HG03159 (cell line): Measurements from ENCODE around the gene PRDM13.
"Not testable (repeated sequence)": the region's sequence is repeated elsewhere in the genome, so short reads cannot be mapped to it uniquely, and the experiment has no call there.

Experiments
- ATAC-seq: cut with Tn5 transposase; IDR thresholded peaks from one replicate; pipeline ENCODE4 v1.9.1; 2021; ENCODE audit warnings: mild to moderate bottlenecking, moderate library complexity; ENCODE audit not compliant: unreplicated experiment

PRDM13 gene

DNA sequence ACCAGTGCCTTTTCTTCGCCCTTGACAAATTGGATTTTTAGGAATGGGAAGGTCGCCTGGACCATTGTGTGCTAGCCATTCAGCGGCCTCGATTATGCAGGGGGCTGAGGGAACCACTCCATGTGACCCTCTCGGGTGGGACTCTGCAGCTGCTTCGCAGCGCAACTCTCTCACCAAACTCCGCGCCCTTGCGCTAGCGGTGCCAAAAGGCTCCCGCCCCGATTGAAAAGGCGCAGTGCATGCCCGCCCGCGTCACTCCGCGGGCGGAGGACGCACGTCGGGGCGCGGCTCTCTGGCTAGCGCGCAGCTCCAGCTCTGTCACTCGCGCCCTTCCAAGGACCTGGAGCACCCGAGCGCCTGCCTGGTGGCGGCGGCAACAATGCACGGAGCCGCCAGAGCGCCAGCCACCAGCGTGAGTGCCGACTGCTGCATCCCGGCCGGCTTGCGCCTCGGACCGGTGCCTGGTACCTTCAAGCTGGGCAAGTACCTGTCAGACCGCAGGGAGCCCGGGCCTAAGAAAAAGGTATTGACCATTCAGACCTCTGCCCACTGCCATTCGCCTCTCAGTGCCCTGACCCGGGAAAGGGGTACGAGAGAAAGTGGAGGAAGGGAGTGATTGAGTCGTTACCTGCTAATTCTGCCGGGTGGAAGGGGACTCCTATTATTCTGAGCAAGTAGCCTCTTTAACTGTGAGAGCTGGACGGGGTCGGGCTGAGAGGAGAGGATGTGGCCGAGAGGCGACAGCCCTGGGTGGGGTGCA, at the start of gene PRDM13:
TSS of gene PRDM13 (plus strand) at position 178 of the 760 bp plus-strand sequence. CDS start at position 380, 202 bp downstream.
- ATAC-seq: no peak

- ATAC-seq: no peak
Measured at GRCh38 chr6:99559057-99559456, 47.6 kb upstream of the PRDM13 start.

GRCh38 chr6:99560668-99561067, 46.0 kb upstream of the PRDM13 start:
- no peak for ATAC-seq

DNA sequence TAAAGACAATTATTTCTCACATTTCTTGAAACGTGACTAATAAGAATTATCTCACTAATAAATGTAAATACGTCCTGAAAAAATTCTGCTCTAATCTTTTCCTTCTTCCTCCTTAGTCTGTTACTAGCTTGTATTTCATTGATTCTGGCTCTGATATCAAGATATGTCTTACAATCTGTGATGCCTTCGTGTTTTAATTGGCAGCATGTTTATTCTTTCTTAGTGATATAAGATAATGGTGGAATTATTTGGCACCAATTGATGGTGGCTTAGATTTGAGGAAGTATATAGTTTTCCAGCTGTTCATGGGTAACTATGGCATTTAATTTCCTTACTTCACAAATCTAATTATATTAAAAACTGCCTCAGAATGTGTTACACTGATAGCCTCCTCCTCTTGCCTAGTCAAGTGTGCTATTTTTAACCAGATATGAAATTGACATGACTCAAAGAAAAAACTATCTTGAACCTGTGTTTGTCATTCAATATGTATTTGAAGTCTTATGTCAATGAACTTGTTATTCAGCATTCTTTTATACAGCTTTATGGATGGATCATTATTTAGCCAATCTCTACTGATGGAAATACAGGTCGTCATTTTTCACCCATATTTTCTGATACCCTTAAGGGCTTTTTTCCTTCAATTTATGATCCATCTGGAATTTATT, 43.4 kb upstream of the PRDM13 start:
- no peak for ATAC-seq

DNA sequence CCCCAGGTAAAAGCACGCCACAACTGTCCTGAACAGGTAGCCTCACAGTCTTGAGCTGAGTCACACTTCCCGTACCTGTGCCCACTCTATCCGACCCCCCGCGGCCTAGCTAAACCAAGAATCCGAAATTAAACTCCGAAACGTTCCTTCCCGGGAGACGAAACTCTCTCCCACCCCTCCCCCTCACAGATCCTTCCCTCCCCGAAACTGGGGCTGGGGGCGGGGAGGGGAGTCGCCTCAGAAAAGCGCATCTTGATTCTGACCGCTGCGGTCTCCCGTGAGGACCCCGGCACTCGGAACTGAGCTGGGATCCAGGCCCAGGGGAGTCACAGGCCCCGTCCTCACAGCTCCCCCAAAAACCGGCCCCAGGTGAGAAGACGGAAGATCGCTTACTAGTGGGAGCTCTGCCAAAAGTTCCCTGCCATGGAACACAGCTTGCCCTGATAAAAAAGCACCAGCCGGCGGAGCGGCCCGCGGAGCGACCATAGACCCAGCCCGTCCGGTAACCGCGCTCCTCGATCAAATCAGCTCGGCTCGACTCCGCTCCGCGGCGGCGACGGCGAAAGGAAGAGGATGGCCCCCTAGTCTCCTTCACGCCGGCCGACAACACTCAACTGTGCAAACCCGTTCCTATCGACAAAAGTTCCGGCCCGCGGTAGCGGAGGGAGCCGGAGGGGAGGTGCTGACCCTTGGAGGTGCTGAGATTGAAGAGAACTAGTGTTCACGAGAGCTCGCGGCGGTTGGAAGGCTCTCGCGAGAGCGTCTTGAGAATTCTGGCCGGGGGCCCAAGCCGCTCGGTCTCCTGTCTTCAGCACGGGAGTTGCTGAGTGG, 38.3 kb upstream of the PRDM13 start, which contains the start of gene CCNC:
TSS of gene CCNC (minus strand) at position 558 of the 831 bp plus-strand sequence. CDS start at position 425, 133 bp downstream.
- ATAC-seq: peak; percentile 99

- no peak for ATAC-seq
Measured at GRCh38 chr6:99573980-99574617, 32.5 kb upstream of the PRDM13 start.

- no peak for ATAC-seq
Measured at GRCh38 chr6:99575544-99576227, 30.9 kb upstream of the PRDM13 start.

- no peak for ATAC-seq
Measured at GRCh38 chr6:99579781-99580180, 26.9 kb upstream of the PRDM13 start.

DNA sequence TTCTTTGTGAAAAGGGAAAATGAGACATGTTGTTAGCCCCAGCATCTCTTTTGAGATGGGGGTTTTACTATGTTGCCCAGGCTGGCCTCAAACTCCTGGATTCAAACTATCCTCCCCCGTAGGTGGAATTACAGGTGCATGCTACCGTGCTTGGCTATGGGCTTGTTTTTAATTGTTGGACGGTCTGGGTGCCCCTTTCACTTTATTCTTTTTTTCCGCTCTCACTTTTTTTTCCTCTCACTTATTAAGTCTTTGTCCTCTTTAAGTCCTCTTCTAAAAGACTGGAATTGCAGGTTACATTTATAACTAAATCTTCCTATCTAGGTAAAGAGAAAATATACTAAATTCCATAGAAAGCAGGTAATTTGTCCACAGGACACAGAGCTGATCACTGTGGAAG, 18.8 kb upstream of the PRDM13 start:
- ATAC-seq: no peak

GRCh38 chr6:99588618-99589289, 17.9 kb upstream of the PRDM13 start:
- ATAC-seq: peak; percentile 88

GRCh38 chr6:99589290-99589672, 17.4 kb upstream of the PRDM13 start:
- ATAC-seq: peak; percentile 16

DNA sequence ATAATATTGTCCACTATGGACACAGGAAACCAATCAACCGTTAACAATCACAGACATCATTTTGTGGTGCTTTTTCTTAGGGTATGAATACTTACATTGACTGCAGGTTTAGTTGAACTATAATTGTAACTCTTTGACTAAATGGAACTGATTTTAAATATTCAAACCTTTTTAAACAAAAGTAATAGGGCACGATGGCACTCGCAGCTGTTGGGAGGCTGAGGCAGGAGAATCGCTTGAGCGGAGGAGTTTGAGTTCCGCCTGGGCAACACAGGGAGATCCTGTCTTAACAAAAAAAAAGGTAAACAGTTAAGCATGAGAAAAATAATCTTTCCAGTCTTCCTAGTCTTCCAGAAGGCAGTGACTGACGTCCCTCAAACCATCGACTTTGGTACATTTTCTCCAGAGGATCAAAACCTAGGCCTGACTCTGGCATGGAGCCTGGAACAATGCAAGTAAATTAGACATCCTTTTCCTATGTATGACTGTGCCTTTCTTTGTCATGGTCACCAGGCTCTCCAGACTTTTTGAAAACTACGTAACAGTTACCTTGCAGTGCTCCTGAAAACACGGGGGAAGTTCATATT, 16.6 kb upstream of the PRDM13 start:
- ATAC-seq: no peak

DNA sequence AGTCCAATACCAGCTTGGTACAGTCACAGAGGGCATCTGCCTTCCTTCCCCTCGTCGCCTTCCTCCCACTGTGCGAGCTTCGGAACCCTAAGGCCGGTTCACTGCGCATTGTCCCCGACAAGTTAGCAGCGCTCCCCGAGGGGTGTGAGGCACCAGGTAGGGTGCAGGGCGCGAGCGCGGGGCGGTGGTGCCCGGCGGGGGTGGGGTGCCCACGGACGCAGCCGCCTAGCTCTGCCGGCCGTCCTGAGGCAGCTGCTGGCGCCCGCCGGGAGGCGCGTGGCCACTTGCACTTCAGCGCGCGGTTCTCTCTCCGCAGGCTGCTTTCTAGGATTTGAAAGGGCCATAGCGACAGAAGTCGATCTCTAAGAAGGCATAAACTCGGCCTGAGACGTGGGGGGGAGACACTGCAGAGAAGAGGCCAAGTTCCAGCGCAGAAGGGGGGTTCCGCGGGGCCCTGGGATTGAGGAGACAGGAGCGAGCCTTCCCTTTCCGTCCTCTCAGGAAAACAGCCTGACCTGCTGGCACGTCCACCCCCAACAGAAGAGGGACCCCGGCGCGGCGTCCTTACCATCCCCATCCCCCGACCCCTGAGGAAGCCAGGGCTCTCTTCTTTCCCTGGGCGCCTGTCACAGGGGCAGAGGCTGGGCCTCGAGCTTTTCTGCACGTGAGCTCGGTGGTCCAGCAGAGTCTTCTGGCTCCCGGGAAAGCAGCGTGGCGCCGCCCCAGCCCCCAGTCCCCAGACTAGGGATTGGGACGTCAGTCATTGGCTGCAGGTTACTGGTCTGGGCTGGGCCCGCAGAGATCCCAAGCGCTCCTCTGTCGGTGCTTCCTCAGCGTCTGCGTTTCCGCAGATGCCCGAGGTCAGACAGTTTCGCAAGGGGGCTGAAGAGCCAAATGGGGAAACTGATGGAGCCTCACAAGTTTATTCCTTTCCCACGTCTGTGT, 15.6 kb upstream of the PRDM13 start:
- no peak for ATAC-seq

- no peak for ATAC-seq
Measured at GRCh38 chr6:99591673-99592364, 14.8 kb upstream of the PRDM13 start.

DNA sequence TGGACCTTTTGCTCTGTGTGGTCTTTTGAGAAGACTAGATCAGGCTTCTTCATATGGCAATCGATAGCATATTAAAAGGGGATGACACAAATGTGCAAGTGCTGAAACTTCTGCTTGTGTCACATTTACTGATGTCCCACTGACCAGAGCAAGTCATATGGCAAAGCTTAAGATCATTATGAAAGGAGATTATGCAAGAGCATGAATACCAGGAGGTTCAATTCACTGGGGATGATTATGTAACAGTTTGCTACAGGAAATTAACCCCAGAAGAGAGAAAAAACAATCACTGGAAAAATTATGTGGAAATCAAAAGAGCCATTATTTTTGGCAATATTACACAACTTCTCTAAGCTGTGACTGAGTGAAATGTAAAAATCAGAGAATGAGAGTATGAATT, 13.7 kb upstream of the PRDM13 start:
- no peak for ATAC-seq

- ATAC-seq: not testable (repeated sequence)
Measured at GRCh38 chr6:99594696-99595095, 11.9 kb upstream of the PRDM13 start.

DNA sequence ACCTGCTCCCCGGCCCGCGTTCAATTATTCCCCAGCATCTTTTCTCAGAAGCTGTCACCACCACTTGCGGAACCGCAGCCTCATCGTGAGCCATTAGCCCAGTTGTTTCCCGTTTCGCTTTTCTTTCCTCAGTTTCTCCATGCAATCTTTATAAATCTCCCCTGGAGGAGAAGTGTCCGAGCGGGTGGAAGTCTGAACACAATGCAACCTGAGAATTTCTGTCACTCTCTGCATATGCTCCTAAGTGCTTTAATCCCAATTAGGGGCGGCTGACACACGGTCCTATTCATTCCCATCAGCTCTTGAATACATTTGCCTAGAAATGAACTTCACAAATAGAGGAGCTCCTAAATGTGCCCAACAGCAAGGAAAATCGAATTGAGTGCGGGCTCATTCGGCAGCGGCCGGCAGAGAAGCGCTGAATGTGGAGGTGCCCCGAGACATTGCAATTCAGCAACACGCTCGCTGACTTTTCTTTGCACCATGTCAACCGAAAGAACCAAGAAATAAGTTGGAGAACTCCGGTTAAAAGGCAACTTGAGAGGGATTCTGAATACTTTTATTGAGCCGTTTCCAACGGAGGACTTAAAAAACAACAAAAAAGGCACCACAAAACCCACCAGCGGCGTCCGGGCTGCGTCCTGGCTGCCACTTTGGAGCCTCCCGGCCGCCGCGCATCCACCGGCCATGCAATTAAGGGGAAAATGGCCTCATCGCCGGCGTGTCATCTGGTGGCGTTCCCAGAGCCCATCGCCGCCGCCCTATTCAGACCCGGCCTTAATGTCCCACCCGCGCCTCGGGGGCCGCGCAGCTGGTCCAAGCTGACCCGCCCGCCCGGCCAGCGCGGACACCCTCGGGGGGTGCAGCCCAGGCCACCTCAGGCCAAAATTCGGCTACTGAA, 3.9 kb upstream of the PRDM13 start:
- ATAC-seq: no peak
